GM23338 (cell line): ENCODE results near the gene C22orf39. TPM values are rescaled to one million over a fixed set of nuclear protein-coding genes. Genes with fewer than 3 reads are reported as not detected.

Experiments used
- ATAC-seq: fragments of 200-7000 bp; cut with Tn5 transposase; 3 replicates; pipeline ENCODE4 v1.9.1; 2020
- DNase-seq: peaks from one replicate; pipeline ENCODE4 v3.0.0-alpha.2; 2015; ENCODE audit warnings: low spot score
- H2AFZ ChIP-seq: fragments of 200-600 bp; sonication (generic); 2 replicates; pipeline ENCODE4 v1.8.0; 2016; ENCODE audit warnings: antibody characterized with exemption, mild to moderate bottlenecking, moderate library complexity
- H3F3A ChIP-seq: fragments of 200-600 bp; sonication (generic); replicated peaks from 2 replicates; pipeline ENCODE4 v1.8.0; 2017; ENCODE audit warnings: antibody characterized with exemption, mixed run types, low read depth
- H3K27ac ChIP-seq: fragments of 200-600 bp; sonication (generic); 2 replicates; pipeline ENCODE4 v1.6.1; 2016; ENCODE audit warnings: low read depth
- H3K27me3 ChIP-seq: fragments of 200-600 bp; sonication (generic); 2 replicates; pipeline ENCODE4 v1.8.0; 2016; ENCODE audit warnings: mild to moderate bottlenecking, mixed run types, moderate library complexity; ENCODE audit not compliant: insufficient read depth
- H3K36me3 ChIP-seq: fragments of 200-600 bp; sonication (generic); 2 replicates; pipeline ENCODE4 v1.8.0; 2016; ENCODE audit warnings: mild to moderate bottlenecking; ENCODE audit not compliant: insufficient read depth
- H3K4me1 ChIP-seq: fragments of 200-600 bp; sonication (generic); 2 replicates; pipeline ENCODE4 v1.8.0; 2016; ENCODE audit warnings: mild to moderate bottlenecking, moderate library complexity; ENCODE audit not compliant: insufficient read depth
- H3K4me2 ChIP-seq: fragments of 200-600 bp; sonication (generic); 2 replicates; pipeline ENCODE4 v1.7.1; 2017; ENCODE audit warnings: mixed run types
- H3K4me3 ChIP-seq: fragments of 200-600 bp; sonication (generic); 2 replicates; pipeline ENCODE4 v1.6.1; 2016; ENCODE audit warnings: mixed run types
- H3K79me2 ChIP-seq: fragments of 200-600 bp; sonication (generic); replicated peaks from 2 replicates; pipeline ENCODE4 v1.8.0; 2017; ENCODE audit warnings: mild to moderate bottlenecking; ENCODE audit not compliant: insufficient read depth
- H3K9me2 ChIP-seq: fragments of 200-600 bp; sonication (generic); 2 replicates; pipeline ENCODE4 v1.8.0; 2017; ENCODE audit not compliant: insufficient read depth
- H4K20me1 ChIP-seq: fragments of 200-600 bp; sonication (generic); replicated peaks from 2 replicates; pipeline ENCODE4 v1.8.0; 2017; ENCODE audit warnings: mild to moderate bottlenecking; ENCODE audit not compliant: insufficient read depth
- H3K27ac Mint-ChIP-seq: 2 replicates; pipeline ENCODE4 v1.8.0; 2020; ENCODE audit warnings: inconsistent platforms, mild to moderate bottlenecking, moderate library complexity, mixed read lengths
- H3K27me3 Mint-ChIP-seq: 3 replicates; pipeline ENCODE4 v1.8.0; 2022; ENCODE audit warnings: low read depth, mild to moderate bottlenecking, moderate library complexity, mixed read lengths, inconsistent platforms; ENCODE audit not compliant: insufficient read depth, poor library complexity
- H3K36me3 Mint-ChIP-seq: 3 replicates; pipeline ENCODE4 v1.8.0; 2021; ENCODE audit warnings: low read depth, mild to moderate bottlenecking, inconsistent platforms, moderate library complexity, mixed read lengths
- H3K4me1 Mint-ChIP-seq: 3 replicates; pipeline ENCODE4 v1.8.0; 2020; ENCODE audit warnings: mild to moderate bottlenecking, inconsistent platforms, mixed read lengths
- H3K4me3 Mint-ChIP-seq: 3 replicates; pipeline ENCODE4 v1.8.0; 2021; ENCODE audit warnings: moderate library complexity, mild to moderate bottlenecking, inconsistent platforms, mixed read lengths
- H3K9me3 Mint-ChIP-seq: 3 replicates; pipeline ENCODE4 v1.8.0; 2020; ENCODE audit warnings: moderate library complexity, mild to moderate bottlenecking, inconsistent platforms, mixed read lengths
- CREB1 ChIP-seq: fragments of 250-450 bp; sonication (Bioruptor Pico); IDR thresholded peaks from 2 replicates; pipeline ENCODE4 v1.5.0; 2020; ENCODE audit warnings: low read depth, mild to moderate bottlenecking, moderate library complexity
- EZH2 ChIP-seq: fragments of 200-600 bp; sonication (generic); IDR thresholded peaks from one replicate; pipeline ENCODE4 v1.8.0; 2017; ENCODE audit warnings: antibody characterized with exemption, mild to moderate bottlenecking, low read depth; ENCODE audit not compliant: unreplicated experiment
- EZH2phosphoT487 ChIP-seq: fragments of 200-600 bp; sonication (generic); IDR thresholded peaks from one replicate; pipeline ENCODE4 v1.8.1; 2018; ENCODE audit warnings: antibody characterized with exemption; ENCODE audit not compliant: unreplicated experiment
- JUNB ChIP-seq: IDR thresholded peaks from one replicate; pipeline ENCODE4 v1.6.1; 2016; ENCODE audit warnings: antibody characterized with exemption; ENCODE audit not compliant: unreplicated experiment
- NANOG ChIP-seq: IDR thresholded peaks from 2 replicates; pipeline ENCODE4 v1.6.1; 2016; ENCODE audit warnings: antibody characterized with exemption, borderline replicate concordance
- POLR2AphosphoS5 ChIP-seq: IDR thresholded peaks from 2 replicates; pipeline ENCODE4 v1.6.1; 2016; ENCODE audit warnings: antibody characterized with exemption, low read depth
- STAT1 ChIP-seq: IDR thresholded peaks from one replicate; pipeline ENCODE4 v1.6.1; 2016; ENCODE audit warnings: antibody characterized with exemption; ENCODE audit not compliant: unreplicated experiment
- ZNF114 ChIP-seq: fragments of 250-450 bp; sonication (Bioruptor Pico); IDR thresholded peaks from 2 replicates; pipeline ENCODE4 v1.5.0; 2020; ENCODE audit warnings: mild to moderate bottlenecking, moderate library complexity
- ZNF331 ChIP-seq: fragments of 250-450 bp; sonication (Bioruptor Pico); IDR thresholded peaks from 2 replicates; pipeline ENCODE4 v1.5.0; 2020; ENCODE audit warnings: low read depth, mild to moderate bottlenecking, moderate library complexity
- polyA plus RNA-seq: library from polyadenylated mRNA; unstranded; fragments of >200 nt; fragmentation: Nextera tagmentation; extraction: Ambion mirVana; gene quantifications from 2 replicates; pipeline ENCODE4 v1.2.1, GENCODE V29; 2016
- total RNA-seq: library from RNA; depleted of rRNA; stranded (reverse); fragments of >200 nt; shearing (Covaris generic); gene quantifications from 2 replicates; pipeline ENCODE4 v1.2.3, GENCODE V29; 2014
- TF ChIP-seq, protein P1 (sequence below): IDR thresholded peaks from 2 replicates; pipeline ENCODE4 v1.6.1; 2016; ENCODE audit warnings: antibody characterized with exemption
- TF ChIP-seq, protein P2 (sequence below), 2 experiments: fragments of 200-600 bp in 1 of 2; sonication (generic) in 1 of 2; conservative IDR thresholded peaks; 2 replicates each; pipeline versions ENCODE4 v1.5.1 to v1.6.1; 2016 to 2017; ENCODE audit warnings: antibody characterized with exemption in 2 of 2, low read depth in 2 of 2, mild to moderate bottlenecking in 2 of 2, moderate library complexity in 1 of 2
- TF ChIP-seq, protein P3 (sequence below): IDR thresholded peaks from one replicate; pipeline ENCODE4 v1.6.1; 2018; ENCODE audit warnings: antibody characterized with exemption; ENCODE audit not compliant: unreplicated experiment

The C22orf39 gene
- total and polyA plus RNA-seq, 2 experiments from 2014 or later: 37.4 to 40.2 TPM

DNA sequence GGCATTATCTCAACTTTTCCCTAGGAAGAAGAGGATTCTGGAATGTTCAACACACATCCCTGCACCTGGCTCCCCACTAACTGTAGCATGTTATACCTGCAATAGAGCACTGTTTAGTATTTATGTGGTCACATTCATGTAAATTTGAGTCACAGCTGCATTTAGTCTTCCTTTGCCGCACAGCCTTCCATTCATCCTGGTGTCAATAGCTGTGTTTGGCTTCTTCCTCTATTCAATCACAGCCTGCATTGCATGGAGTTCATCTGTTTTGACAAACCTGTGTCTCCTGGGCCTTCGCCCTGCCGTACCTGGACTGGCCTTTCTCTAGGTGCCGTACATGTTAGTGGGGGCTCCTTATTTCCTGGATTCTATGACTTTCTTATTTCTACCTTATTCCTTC lies 4.1 kb upstream of the C22orf39 start (continued):
- TF ChIP-seq, protein P1, sequence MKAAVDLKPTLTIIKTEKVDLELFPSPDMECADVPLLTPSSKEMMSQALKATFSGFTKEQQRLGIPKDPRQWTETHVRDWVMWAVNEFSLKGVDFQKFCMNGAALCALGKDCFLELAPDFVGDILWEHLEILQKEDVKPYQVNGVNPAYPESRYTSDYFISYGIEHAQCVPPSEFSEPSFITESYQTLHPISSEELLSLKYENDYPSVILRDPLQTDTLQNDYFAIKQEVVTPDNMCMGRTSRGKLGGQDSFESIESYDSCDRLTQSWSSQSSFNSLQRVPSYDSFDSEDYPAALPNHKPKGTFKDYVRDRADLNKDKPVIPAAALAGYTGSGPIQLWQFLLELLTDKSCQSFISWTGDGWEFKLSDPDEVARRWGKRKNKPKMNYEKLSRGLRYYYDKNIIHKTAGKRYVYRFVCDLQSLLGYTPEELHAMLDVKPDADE: no peak
- TF ChIP-seq NANOG (no peak), EZH2 (no peak), STAT1 (no peak), JUNB (no peak), POLR2AphosphoS5 (no peak), CREB1 (CRISPR knock-in tag) (no peak), ZNF114 (CRISPR knock-in tag) (no peak), ZNF331 (CRISPR knock-in tag) (no peak), EZH2phosphoT487 (no peak)
- TF ChIP-seq, protein P2, sequence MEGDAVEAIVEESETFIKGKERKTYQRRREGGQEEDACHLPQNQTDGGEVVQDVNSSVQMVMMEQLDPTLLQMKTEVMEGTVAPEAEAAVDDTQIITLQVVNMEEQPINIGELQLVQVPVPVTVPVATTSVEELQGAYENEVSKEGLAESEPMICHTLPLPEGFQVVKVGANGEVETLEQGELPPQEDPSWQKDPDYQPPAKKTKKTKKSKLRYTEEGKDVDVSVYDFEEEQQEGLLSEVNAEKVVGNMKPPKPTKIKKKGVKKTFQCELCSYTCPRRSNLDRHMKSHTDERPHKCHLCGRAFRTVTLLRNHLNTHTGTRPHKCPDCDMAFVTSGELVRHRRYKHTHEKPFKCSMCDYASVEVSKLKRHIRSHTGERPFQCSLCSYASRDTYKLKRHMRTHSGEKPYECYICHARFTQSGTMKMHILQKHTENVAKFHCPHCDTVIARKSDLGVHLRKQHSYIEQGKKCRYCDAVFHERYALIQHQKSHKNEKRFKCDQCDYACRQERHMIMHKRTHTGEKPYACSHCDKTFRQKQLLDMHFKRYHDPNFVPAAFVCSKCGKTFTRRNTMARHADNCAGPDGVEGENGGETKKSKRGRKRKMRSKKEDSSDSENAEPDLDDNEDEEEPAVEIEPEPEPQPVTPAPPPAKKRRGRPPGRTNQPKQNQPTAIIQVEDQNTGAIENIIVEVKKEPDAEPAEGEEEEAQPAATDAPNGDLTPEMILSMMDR (conservative IDR thresholded peaks at IDR 0.05; ENCODE audit: low read depth in 2 of 2): no peak

DNA sequence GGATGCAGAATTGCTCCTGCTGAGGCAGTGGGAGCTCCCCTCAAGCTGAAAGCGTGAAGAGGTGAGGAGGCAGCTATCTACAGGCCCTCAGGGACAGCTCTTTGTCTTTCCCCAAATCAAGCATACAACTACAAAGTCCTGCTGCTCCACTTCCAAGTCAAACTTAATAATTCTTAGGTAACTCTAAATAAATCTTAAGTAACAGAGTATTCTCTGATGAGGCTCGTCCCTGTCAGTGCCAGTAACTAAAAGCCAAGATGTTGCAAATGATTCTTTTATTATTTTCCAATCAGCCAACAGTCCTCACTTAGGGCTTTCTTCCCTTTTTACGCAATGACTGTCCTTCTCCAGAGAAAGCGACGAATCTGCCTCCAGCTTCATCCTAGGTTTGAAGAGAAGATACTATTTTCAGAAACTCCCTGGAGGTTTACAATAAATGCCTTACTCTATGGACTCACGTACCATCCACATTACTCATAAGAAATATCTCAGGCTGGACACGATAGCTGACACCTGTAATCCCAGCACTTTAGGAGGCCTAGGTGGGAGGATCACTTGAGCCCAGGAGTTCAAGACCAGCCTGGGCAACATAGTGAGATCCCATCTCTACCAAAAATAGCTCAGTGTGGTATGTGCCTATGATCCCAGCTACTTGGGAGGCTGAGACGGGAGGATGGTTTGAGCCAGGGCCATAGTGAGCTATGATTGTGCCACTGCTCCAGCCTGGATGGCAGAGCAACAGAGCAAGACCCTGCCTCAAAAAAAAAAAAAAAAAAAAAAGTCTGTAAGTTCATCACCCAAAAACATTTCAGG lies 3.1 kb upstream of the C22orf39 start:
- Histone ChIP-seq H3K4me1 (peaks cover 12% of the 10 kb centered on the region; the same call in 1 of the 2 replicates), H3K27ac (no peak overlapping the region), H3K27me3 (peaks cover 8% of the 10 kb centered on the region), H4K20me1 (peaks cover 30% of the 10 kb centered on the region), H3K4me2 (no peak overlapping the region), H3F3A (peaks cover 11% of the 10 kb centered on the region; the same call in 1 of the 2 replicates), H3K9me2 (no peaks in the 10 kb centered on the region), H3K4me3 (no peak overlapping the region), H3K79me2 (peaks cover 12% of the 10 kb centered on the region), H2AFZ (no peak overlapping the region), H3K36me3 (peaks cover 24% of the 10 kb centered on the region)
- no peak for ATAC-seq
- no peaks in the 10 kb centered on the region; the same call in 2 of the 3 replicates for H3K9me3 Mint-ChIP-seq
- TF ChIP-seq, protein P2 (conservative IDR thresholded peaks at IDR 0.05; ENCODE audit: low read depth in 2 of 2): no peak
- TF ChIP-seq, protein P3, sequence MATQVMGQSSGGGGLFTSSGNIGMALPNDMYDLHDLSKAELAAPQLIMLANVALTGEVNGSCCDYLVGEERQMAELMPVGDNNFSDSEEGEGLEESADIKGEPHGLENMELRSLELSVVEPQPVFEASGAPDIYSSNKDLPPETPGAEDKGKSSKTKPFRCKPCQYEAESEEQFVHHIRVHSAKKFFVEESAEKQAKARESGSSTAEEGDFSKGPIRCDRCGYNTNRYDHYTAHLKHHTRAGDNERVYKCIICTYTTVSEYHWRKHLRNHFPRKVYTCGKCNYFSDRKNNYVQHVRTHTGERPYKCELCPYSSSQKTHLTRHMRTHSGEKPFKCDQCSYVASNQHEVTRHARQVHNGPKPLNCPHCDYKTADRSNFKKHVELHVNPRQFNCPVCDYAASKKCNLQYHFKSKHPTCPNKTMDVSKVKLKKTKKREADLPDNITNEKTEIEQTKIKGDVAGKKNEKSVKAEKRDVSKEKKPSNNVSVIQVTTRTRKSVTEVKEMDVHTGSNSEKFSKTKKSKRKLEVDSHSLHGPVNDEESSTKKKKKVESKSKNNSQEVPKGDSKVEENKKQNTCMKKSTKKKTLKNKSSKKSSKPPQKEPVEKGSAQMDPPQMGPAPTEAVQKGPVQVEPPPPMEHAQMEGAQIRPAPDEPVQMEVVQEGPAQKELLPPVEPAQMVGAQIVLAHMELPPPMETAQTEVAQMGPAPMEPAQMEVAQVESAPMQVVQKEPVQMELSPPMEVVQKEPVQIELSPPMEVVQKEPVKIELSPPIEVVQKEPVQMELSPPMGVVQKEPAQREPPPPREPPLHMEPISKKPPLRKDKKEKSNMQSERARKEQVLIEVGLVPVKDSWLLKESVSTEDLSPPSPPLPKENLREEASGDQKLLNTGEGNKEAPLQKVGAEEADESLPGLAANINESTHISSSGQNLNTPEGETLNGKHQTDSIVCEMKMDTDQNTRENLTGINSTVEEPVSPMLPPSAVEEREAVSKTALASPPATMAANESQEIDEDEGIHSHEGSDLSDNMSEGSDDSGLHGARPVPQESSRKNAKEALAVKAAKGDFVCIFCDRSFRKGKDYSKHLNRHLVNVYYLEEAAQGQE: no peak
- TF ChIP-seq JUNB (no peak), STAT1 (no peak), ZNF114 (CRISPR knock-in tag) (no peak)
- H3K4me3 Mint-ChIP-seq: no peak overlapping the region
- H3K4me1 Mint-ChIP-seq: peaks cover 17% of the 10 kb centered on the region
- peaks cover 10% of the 10 kb centered on the region for H3K27me3 Mint-ChIP-seq
- peaks cover 66% of the 10 kb centered on the region for H3K36me3 Mint-ChIP-seq
- DNase-seq: no peak
- H3K27ac Mint-ChIP-seq: no peak overlapping the region
